SU-DHL-6 (cell line): ENCODE results near the gene CYP1A1.

ENCODE experiments used
- H2AFZ ChIP-seq: fragments of 200-600 bp; sonication (generic); 2 replicates; pipeline ENCODE4 v1.6.1; 2014; ENCODE audit warnings: low read depth, mild to moderate bottlenecking, moderate library complexity, mixed read lengths, antibody characterized with exemption, low read length; ENCODE audit not compliant: severe bottlenecking
- H3F3A ChIP-seq: fragments of 200-600 bp; shearing (Covaris generic); 2 replicates; pipeline ENCODE4 v1.6.0; 2016; ENCODE audit warnings: antibody characterized with exemption, mild to moderate bottlenecking; ENCODE audit not compliant: insufficient read depth
- H3K27ac ChIP-seq: fragments of 200-600 bp; sonication (generic); 2 replicates; pipeline ENCODE4 v1.5.1; 2016; ENCODE audit warnings: low read depth, mild to moderate bottlenecking, low read length, moderate library complexity, mixed read lengths
- H3K27me3 ChIP-seq: fragments of 200-600 bp; sonication (generic), shearing (Covaris generic); 2 replicates; pipeline ENCODE4 v1.6.0; 2014; ENCODE audit warnings: mild to moderate bottlenecking, low read length
- H3K36me3 ChIP-seq: fragments of 200-600 bp; sonication (generic); 2 replicates; pipeline ENCODE4 v1.6.1; 2014; ENCODE audit warnings: mild to moderate bottlenecking, low read length, mixed read lengths
- H3K4me2 ChIP-seq: fragments of 300-600, 200-600 bp; shearing (Covaris generic), sonication (generic); 2 replicates; pipeline ENCODE4 v1.6.0; 2014; ENCODE audit warnings: low read length, low read depth, mild to moderate bottlenecking; ENCODE audit not compliant: poor library complexity, severe bottlenecking
- H3K4me3 ChIP-seq: fragments of 200-600 bp; sonication (generic); 2 replicates; pipeline ENCODE4 v1.5.1; 2014; ENCODE audit warnings: antibody characterized with exemption, low read length, mild to moderate bottlenecking, mixed read lengths; ENCODE audit not compliant: insufficient read depth, poor library complexity, severe bottlenecking
- H3K79me2 ChIP-seq: fragments of 200-600 bp; sonication (generic); 2 replicates; pipeline ENCODE4 v1.6.1; 2014; ENCODE audit warnings: mild to moderate bottlenecking, low read length, moderate library complexity; ENCODE audit not compliant: insufficient read depth
- H3K9ac ChIP-seq: fragments of 200-600 bp; sonication (generic); 2 replicates; pipeline ENCODE4 v1.7.0; 2014; ENCODE audit warnings: mild to moderate bottlenecking, low read length
- H3K9me2 ChIP-seq: fragments of 200-600 bp; sonication (generic); replicated peaks from 2 replicates; pipeline ENCODE4 v1.6.1; 2014; ENCODE audit warnings: low read length; ENCODE audit not compliant: insufficient read depth
- H3K9me3 ChIP-seq: fragments of 200-600 bp; sonication (generic); 2 replicates; pipeline ENCODE4 v1.6.1; 2014; ENCODE audit warnings: low read length, mixed read lengths; ENCODE audit not compliant: insufficient read depth
- H4K20me1 ChIP-seq: fragments of 200-600 bp; sonication (generic); 2 replicates; pipeline ENCODE4 v1.6.1; 2014; ENCODE audit warnings: low read depth, mild to moderate bottlenecking, antibody characterized with exemption, low read length, moderate library complexity, mixed read lengths
- EZH2phosphoT487 ChIP-seq: fragments of 200-600 bp; sonication (generic), shearing (Covaris generic); conservative IDR thresholded peaks from 2 replicates; pipeline ENCODE4 v1.6.1; 2018; ENCODE audit warnings: mild to moderate bottlenecking, antibody characterized with exemption, low read length, moderate library complexity, mixed read lengths
- TF ChIP-seq, protein P1 (sequence below): fragments of 200-600 bp; sonication (generic); IDR thresholded peaks from one replicate; pipeline ENCODE4 v1.5.1; 2017; ENCODE audit warnings: antibody characterized with exemption, mild to moderate bottlenecking, low read length, moderate library complexity; ENCODE audit not compliant: insufficient read depth, poor library complexity, severe bottlenecking

CYP1A1 gene

DNA sequence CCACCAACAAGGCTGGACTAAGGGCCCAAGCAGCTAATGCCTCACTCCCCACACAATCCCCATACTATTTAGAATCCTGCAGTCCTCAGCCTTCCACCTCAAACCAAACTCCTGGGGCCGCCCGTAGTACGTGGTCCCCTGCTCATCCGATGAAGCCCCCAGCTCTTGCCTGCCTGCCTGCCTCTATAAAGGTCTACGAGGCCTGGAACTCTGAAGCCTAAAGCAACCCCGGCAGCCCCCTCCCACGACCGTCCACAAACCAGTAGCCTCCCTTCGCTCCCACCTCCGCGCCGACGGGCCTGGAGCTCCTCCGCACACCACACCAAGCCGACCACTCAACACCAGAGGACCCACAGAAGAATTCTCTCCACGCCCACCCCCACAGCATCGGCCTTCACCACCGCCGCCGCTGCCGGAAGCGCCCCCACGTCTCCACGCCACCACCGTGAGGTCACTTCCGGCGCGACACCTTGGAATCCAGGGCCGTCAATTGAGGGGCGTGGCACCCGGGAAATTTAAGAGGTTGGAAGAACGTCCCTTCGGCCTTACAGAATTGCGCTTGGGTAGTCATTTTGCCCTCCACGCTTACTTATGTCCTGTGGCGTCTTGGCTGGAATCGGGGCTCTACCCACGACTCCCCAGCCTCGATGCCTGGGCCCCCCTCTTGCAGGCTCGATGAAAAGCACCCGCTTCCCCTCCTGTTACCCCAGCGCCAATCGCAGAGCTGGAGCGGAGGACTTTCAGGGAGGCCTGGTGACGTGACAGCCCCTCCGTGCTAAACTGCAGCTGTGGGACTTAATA is 29.5 kb downstream of the CYP1A1 start, which contains the start of gene EDC3:
EDC3 (minus strand) TSS at position 428 of the 801 bp plus-strand sequence. CDS start 20,900 bp downstream, outside the sequence.
- Histone ChIP-seq H3F3A (peaks cover 6% of the 10 kb centered on the region; the same call in 1 of the 2 replicates), H4K20me1 (no peaks in the 10 kb centered on the region), H3K79me2 (peaks cover 47% of the 10 kb centered on the region), H3K4me3 (peak within 1 kb of the TSS; percentile 93), H3K27ac (no peak within 1 kb of the TSS), H3K27me3 (no peaks in the 10 kb centered on the region), H3K9me3 (no peaks in the 10 kb centered on the region), H2AFZ (peak within 1 kb of the TSS; percentile 89), H3K9ac (peak within 1 kb of the TSS; percentile 88), H3K36me3 (no peaks in the 10 kb centered on the region), H3K4me2 (peak within 1 kb of the TSS; percentile 77), H3K9me2 (no peaks in the 10 kb centered on the region)
- TF ChIP-seq EZH2phosphoT487: no peak
- TF ChIP-seq, protein P1, sequence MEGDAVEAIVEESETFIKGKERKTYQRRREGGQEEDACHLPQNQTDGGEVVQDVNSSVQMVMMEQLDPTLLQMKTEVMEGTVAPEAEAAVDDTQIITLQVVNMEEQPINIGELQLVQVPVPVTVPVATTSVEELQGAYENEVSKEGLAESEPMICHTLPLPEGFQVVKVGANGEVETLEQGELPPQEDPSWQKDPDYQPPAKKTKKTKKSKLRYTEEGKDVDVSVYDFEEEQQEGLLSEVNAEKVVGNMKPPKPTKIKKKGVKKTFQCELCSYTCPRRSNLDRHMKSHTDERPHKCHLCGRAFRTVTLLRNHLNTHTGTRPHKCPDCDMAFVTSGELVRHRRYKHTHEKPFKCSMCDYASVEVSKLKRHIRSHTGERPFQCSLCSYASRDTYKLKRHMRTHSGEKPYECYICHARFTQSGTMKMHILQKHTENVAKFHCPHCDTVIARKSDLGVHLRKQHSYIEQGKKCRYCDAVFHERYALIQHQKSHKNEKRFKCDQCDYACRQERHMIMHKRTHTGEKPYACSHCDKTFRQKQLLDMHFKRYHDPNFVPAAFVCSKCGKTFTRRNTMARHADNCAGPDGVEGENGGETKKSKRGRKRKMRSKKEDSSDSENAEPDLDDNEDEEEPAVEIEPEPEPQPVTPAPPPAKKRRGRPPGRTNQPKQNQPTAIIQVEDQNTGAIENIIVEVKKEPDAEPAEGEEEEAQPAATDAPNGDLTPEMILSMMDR: no peak

DNA sequence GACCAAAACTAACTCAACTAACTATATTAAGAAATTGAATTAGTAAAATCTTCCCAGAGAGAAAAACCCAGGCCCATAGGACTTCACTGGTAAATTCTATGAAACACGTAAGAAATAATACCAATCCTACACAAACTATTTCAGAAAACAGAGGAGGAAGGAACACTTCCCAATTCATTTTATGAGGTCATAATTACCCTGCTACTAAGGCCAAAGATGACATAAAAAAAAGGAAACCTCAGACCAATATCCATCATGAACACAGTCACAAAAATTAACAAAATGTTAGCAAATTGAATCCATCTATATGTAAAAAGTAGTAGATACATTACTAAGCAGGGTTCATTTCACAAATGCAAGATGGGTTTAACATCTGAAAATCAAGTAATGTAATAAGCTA is 33.0 kb downstream of the CYP1A1 start:
- H3K27me3 ChIP-seq: no peaks in the 10 kb centered on the region
- H3K9me3 ChIP-seq: no peaks in the 10 kb centered on the region
- H4K20me1 ChIP-seq: no peaks in the 10 kb centered on the region
- TF ChIP-seq, protein P1: no peak
- no peak for TF ChIP-seq EZH2phosphoT487
- H3K4me3 ChIP-seq: no peak overlapping the region
- H3K79me2 ChIP-seq: peaks cover 71% of the 10 kb centered on the region
- H2AFZ ChIP-seq: no peak overlapping the region
- H3K4me2 ChIP-seq: no peak overlapping the region
- no peak overlapping the region for H3K9ac ChIP-seq
- no peak overlapping the region for H3K27ac ChIP-seq
- H3K36me3 ChIP-seq: no peaks in the 10 kb centered on the region
- H3F3A ChIP-seq: peaks cover 6% of the 10 kb centered on the region; the same call in 1 of the 2 replicates
- H3K9me2 ChIP-seq: no peaks in the 10 kb centered on the region

DNA sequence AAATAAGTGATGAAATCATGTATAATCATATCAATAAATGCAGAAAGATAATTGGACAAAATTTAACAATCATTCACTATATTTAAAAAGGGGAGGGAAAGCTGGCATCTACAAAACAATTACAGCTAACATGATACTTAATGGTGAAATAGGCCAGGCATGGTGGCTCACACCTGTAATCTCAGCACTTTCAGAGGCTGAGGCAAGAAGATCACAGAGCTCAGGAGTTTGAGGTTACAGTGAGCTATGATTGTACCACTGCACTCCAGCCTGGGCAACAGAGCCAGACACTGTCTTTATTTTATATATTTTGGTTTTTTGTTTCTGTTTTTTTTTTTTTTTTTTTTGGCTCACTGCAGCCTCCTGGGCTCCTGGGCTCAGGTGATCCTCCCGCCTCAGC is 41.6 kb downstream of the CYP1A1 start:
- Histone ChIP-seq H3K79me2 (peaks cover 53% of the 10 kb centered on the region), H3F3A (no peaks in the 10 kb centered on the region), H3K9me3 (no peaks in the 10 kb centered on the region), H3K9ac (no peak overlapping the region), H3K4me3 (no peak overlapping the region), H3K9me2 (no peaks in the 10 kb centered on the region), H2AFZ (no peak overlapping the region), H3K27ac (no peak overlapping the region), H3K36me3 (0 out of 2 replicates have a peak, but pooled peaks cover 6% of the 10 kb centered on the region), H4K20me1 (0 out of 2 replicates have a peak, but pooled peaks cover 3% of the 10 kb centered on the region), H3K27me3 (no peaks in the 10 kb centered on the region), H3K4me2 (no peak overlapping the region)
- TF ChIP-seq, protein P1: no peak
- TF ChIP-seq EZH2phosphoT487: no peak
